Mucosa of stomach (tissue), 1 donor: ENCODE data around the gene NFATC3.

Experiments
- H3K27me3 ChIP-seq: one replicate; pipeline ENCODE4 v1.7.0; 2013; ENCODE audit warnings: mild to moderate bottlenecking, low read length; ENCODE audit not compliant: control insufficient read depth, insufficient read depth
- H3K36me3 ChIP-seq: one replicate; pipeline ENCODE4 v1.7.0; 2013; ENCODE audit warnings: low read length; ENCODE audit not compliant: control insufficient read depth, insufficient read depth
- H3K4me1 ChIP-seq: one replicate; pipeline ENCODE4 v1.7.0; 2013; ENCODE audit warnings: mild to moderate bottlenecking, low read length; ENCODE audit not compliant: control insufficient read depth, insufficient read depth
- H3K4me3 ChIP-seq: one replicate; pipeline ENCODE4 v1.7.0; 2013; ENCODE audit warnings: low read length
- H3K9ac ChIP-seq: one replicate; pipeline ENCODE4 v1.7.0; 2013; ENCODE audit warnings: mild to moderate bottlenecking, low read length, moderate library complexity
- H3K9me3 ChIP-seq: one replicate; pipeline ENCODE4 v1.7.0; 2013; ENCODE audit warnings: mild to moderate bottlenecking, low read length, moderate library complexity; ENCODE audit not compliant: control insufficient read depth
- donor health status: Pancreatic carcinoma.

NFATC3 gene

GRCh38 chr16:68064791-68065365 lies 20.3 kb upstream of the NFATC3 start:
- Histone ChIP-seq H3K9me3 (no peaks in the 10 kb centered on the region), H3K27me3 (no peaks in the 10 kb centered on the region), H3K9ac (no peak overlapping the region), H3K36me3 (peaks cover 5% of the 10 kb centered on the region), H3K4me1 (peaks cover 12% of the 10 kb centered on the region), H3K4me3 (no peak overlapping the region)

GRCh38 chr16:68065716-68066305 lies 19.4 kb upstream of the NFATC3 start:
- no peaks in the 10 kb centered on the region for H3K9me3 ChIP-seq
- H3K4me3 ChIP-seq, result no peak overlapping the region
- H3K9ac ChIP-seq, result no peak overlapping the region
- no peaks in the 10 kb centered on the region for H3K27me3 ChIP-seq
- peaks cover 12% of the 10 kb centered on the region for H3K4me1 ChIP-seq
- H3K36me3 ChIP-seq, result peaks cover 5% of the 10 kb centered on the region

GRCh38 chr16:68066763-68067162 lies 18.4 kb upstream of the NFATC3 start:
- H3K27me3 ChIP-seq, result no peaks in the 10 kb centered on the region
- H3K4me1 ChIP-seq, result peaks cover 12% of the 10 kb centered on the region
- no peak overlapping the region for H3K9ac ChIP-seq
- H3K36me3 ChIP-seq, result peaks cover 5% of the 10 kb centered on the region
- no peak overlapping the region for H3K4me3 ChIP-seq
- no peaks in the 10 kb centered on the region for H3K9me3 ChIP-seq

- H3K4me1 ChIP-seq, result peaks cover 12% of the 10 kb centered on the region
- no peaks in the 10 kb centered on the region for H3K9me3 ChIP-seq
These were observed 16.2 kb upstream of the NFATC3 start for GRCh38 chr16:68068926-68069325.

GRCh38 chr16:68069511-68070248 lies 15.5 kb upstream of the NFATC3 start:
- Histone ChIP-seq H3K4me1 (peaks cover 10% of the 10 kb centered on the region), H3K9me3 (no peaks in the 10 kb centered on the region), H3K4me3 (no peak overlapping the region), H3K9ac (no peak overlapping the region), H3K36me3 (peaks cover 5% of the 10 kb centered on the region), H3K27me3 (no peaks in the 10 kb centered on the region)

More at GRCh38 chr16:68068926-68069325, 16.2 kb upstream of the NFATC3 start:
- Histone ChIP-seq H3K27me3 (no peaks in the 10 kb centered on the region), H3K4me3 (no peak overlapping the region), H3K9ac (no peak overlapping the region), H3K36me3 (peaks cover 5% of the 10 kb centered on the region)

GRCh38 chr16:68070249-68070730 lies 14.9 kb upstream of the NFATC3 start:
- Histone ChIP-seq H3K36me3 (peaks cover 5% of the 10 kb centered on the region), H3K27me3 (no peaks in the 10 kb centered on the region), H3K4me3 (no peak overlapping the region), H3K4me1 (peaks cover 7% of the 10 kb centered on the region), H3K9ac (no peak overlapping the region), H3K9me3 (no peaks in the 10 kb centered on the region)

- Histone ChIP-seq H3K4me3 (no peak overlapping the region), H3K4me1 (peaks cover 7% of the 10 kb centered on the region), H3K9me3 (no peaks in the 10 kb centered on the region), H3K27me3 (no peaks in the 10 kb centered on the region), H3K36me3 (peaks cover 5% of the 10 kb centered on the region), H3K9ac (no peak overlapping the region)
These were observed 14.2 kb upstream of the NFATC3 start for GRCh38 chr16:68070806-68071517.

- H3K4me1 ChIP-seq, result peaks cover 7% of the 10 kb centered on the region
- H3K36me3 ChIP-seq, result peaks cover 5% of the 10 kb centered on the region
- no peak overlapping the region for H3K4me3 ChIP-seq
- H3K27me3 ChIP-seq, result no peaks in the 10 kb centered on the region
- H3K9ac ChIP-seq, result no peak overlapping the region
- H3K9me3 ChIP-seq, result no peaks in the 10 kb centered on the region
These were observed 13.7 kb upstream of the NFATC3 start for GRCh38 chr16:68071518-68071901.

- Histone ChIP-seq H3K36me3 (peaks cover 5% of the 10 kb centered on the region), H3K27me3 (no peaks in the 10 kb centered on the region), H3K4me1 (peaks cover 7% of the 10 kb centered on the region), H3K9ac (no peak overlapping the region), H3K9me3 (no peaks in the 10 kb centered on the region), H3K4me3 (no peak overlapping the region)
These were observed 13.0 kb upstream of the NFATC3 start for GRCh38 chr16:68072038-68072695.

- Histone ChIP-seq H3K4me3 (no peak overlapping the region), H3K27me3 (no peaks in the 10 kb centered on the region), H3K36me3 (peaks cover 5% of the 10 kb centered on the region), H3K9me3 (no peaks in the 10 kb centered on the region), H3K4me1 (peaks cover 12% of the 10 kb centered on the region), H3K9ac (no peak overlapping the region)
These were observed 11.0 kb upstream of the NFATC3 start for GRCh38 chr16:68073902-68074760.
